Uterus (tissue), 4 donors: ENCODE results near the gene TMEM41B. TPM values are rescaled to one million over a fixed set of nuclear protein-coding genes. Genes with fewer than 3 reads are reported as not detected.
A peak's percentile ranks its signal among the peaks of the same experiment; 100 is the strongest.

Experiments used
- DNase-seq, 2 donors: peaks; one replicate each; pipeline ENCODE4 v3.0.0-alpha.2; 2019 to 2020
- H3K27ac ChIP-seq, 2 donors: fragments of 200-600 bp; sonication (generic); 1 replicate in 1 of 2; 2 replicates in 1 of 2; pipeline ENCODE4 v1.5.1; 2016 to 2018
- H3K27me3 ChIP-seq, 2 donors: fragments of 200-600 bp; sonication (generic); one replicate each; pipeline ENCODE4 v1.5.1; 2018 to 2019; ENCODE audit warnings: control low read depth in 1 of 2
- H3K36me3 ChIP-seq, 2 donors: fragments of 200-600 bp; sonication (generic); one replicate each; pipeline ENCODE4 v1.5.1; 2019; ENCODE audit warnings: control low read depth in 1 of 2
- H3K4me1 ChIP-seq, 2 donors: fragments of 200-600 bp; sonication (generic); one replicate each; pipeline ENCODE4 v1.5.1; 2018 to 2019; ENCODE audit warnings: control low read depth in 1 of 2
- H3K4me3 ChIP-seq, 2 donors: fragments of 200-600 bp; sonication (generic); 1 replicate in 1 of 2; 2 replicates in 1 of 2; pipeline ENCODE4 v1.5.1; 2018 to 2019; ENCODE audit warnings: mild to moderate bottlenecking in 1 of 2
- H3K9me3 ChIP-seq, 2 donors: fragments of 200-600 bp; sonication (generic); one replicate each; pipeline ENCODE4 v1.5.1; 2019; ENCODE audit warnings: control low read depth in 1 of 2
- CTCF ChIP-seq, 4 experiments: fragments of 200-600 bp in 2 of 4; fragments of 450-650 bp in 2 of 4; sonication (generic) in 2 of 4; IDR thresholded peaks; one replicate each; pipeline ENCODE4 v1.5.1; 2016 to 2019; ENCODE audit warnings: antibody characterized with exemption in 4 of 4, mild to moderate bottlenecking in 2 of 4, moderate library complexity in 1 of 4
- POLR2A ChIP-seq, 2 donors: fragments of 450-650 bp; IDR thresholded peaks; one replicate each; pipeline ENCODE4 v1.6.1; 2016; ENCODE audit warnings: antibody characterized with exemption in 2 of 2, mild to moderate bottlenecking in 1 of 2, moderate library complexity in 1 of 2
- intact Hi-C: fragments of 100-400 bp; cut with DNase I; formaldehyde crosslinking; loops from one replicate; pipeline ENCODE4 v1.15.1; 2023; ENCODE audit warnings: low total_unique reads
- total RNA-seq, 4 donors: library from RNA; depleted of rRNA in 3 of 4; stranded (reverse); fragments of >200 nt in 3 of 4; gene quantifications; one replicate each; pipeline versions ENCODE4 v1.1.0 to v1.2.4, GENCODE V29; 2014 to 2023
- donor health status: DM: yes; HTN: yes; CAD: no.

Gene TMEM41B
- total RNA-seq, 4 donors from 2014 or later = 16.5 to 54.8 (median 24.4) TPM

DNA sequence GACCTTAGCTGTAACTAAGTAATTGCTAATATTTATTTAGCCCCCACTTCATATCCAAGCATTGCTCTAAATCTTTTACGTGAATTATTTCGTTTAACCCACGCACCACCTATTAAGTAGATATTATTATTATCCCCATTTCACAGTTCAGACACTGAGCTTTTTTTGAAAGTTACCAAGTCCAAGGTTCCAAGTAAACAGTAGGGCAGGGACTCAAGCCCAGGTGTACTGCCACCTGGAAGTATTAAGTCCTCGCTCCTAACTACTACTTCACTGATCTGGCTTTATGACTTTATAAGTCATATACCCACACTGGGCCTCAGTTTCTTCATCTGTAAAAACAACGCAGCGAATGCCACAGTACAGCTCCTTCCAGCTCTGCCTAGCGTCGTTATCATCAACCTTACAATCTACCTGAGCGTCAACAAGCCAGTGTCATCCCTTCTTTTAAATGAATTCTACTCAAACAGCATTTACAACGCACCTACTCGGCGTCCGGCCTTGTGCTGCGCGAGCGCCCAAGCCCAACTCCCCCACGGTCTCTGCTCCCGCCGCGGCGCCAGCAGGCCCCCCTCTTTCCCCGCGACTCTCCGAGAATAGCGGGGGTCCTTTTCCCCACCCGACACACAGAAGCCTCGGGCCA is 624 bp downstream of the TMEM41B start:
- peaks cover 0 to 12% of the 10 kb centered on the region in 2 donors for H3K4me1 ChIP-seq
- H3K9me3 ChIP-seq = no peaks in the 10 kb centered on the region
- peak in 1 of 2 donors; percentile 25 for DNase-seq
- intact Hi-C loops = no loop called here
- no peaks in the 10 kb centered on the region for H3K36me3 ChIP-seq
- no peak for TF ChIP-seq CTCF (IDR thresholded peaks at IDR 0.05)
- no peak for TF ChIP-seq POLR2A (IDR thresholded peaks at IDR 0.05)
- no peaks in the 10 kb centered on the region for H3K27me3 ChIP-seq
- H3K4me3 ChIP-seq = peak overlapping the region; percentile 94 to 96
- peak overlapping the region; percentile 80 to 81 for H3K27ac ChIP-seq

- DNase-seq = no peak
- intact Hi-C loops = no loop called here
- Histone ChIP-seq H3K27ac (no peak overlapping the region), H3K36me3 (no peaks in the 10 kb centered on the region), H3K27me3 (no peaks in the 10 kb centered on the region), H3K4me3 (no peak overlapping the region), H3K9me3 (no peaks in the 10 kb centered on the region), H3K4me1 (peaks cover 0 to 12% of the 10 kb centered on the region in 2 donors)
- TF ChIP-seq POLR2A (IDR thresholded peaks at IDR 0.05) = no peak
- no peak for TF ChIP-seq CTCF (IDR thresholded peaks at IDR 0.05)
These were observed 3.8 kb downstream of the TMEM41B start for GRCh38 chr11:9310485-9311090.

DNA sequence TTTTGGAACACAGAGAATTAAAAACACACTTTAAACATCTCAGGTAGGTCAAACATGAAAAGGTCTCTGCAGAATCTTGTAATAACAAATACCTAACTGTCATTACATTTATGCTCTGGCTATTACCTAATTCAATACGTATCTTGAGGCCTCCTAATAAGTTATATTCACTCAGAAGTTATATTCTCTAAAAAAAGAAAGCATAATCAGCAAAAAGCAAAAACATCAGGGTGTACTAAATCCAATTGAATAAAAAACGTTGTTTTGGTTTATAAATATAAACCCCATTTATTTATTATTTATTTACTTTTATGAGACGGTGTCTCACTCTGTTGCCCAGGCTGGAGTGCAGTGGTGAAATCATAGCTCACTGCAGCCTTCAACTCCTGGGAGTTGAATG is 10.2 kb downstream of the TMEM41B start:
- no peak overlapping the region for H3K4me3 ChIP-seq
- TF ChIP-seq POLR2A (IDR thresholded peaks at IDR 0.05) = no peak
- no peak for TF ChIP-seq CTCF (IDR thresholded peaks at IDR 0.05)
- intact Hi-C loops = no loop called here
- H3K27me3 ChIP-seq = no peaks in the 10 kb centered on the region
- no peak overlapping the region for H3K27ac ChIP-seq
- H3K9me3 ChIP-seq = no peaks in the 10 kb centered on the region
- no peaks in the 10 kb centered on the region for H3K36me3 ChIP-seq
- no peaks in the 10 kb centered on the region for H3K4me1 ChIP-seq
- no peak for DNase-seq

GRCh38 chr11:9302448-9302847 is 11.9 kb downstream of the TMEM41B start:
- H3K4me1 ChIP-seq = no peaks in the 10 kb centered on the region
- no peak overlapping the region for H3K4me3 ChIP-seq
- no peaks in the 10 kb centered on the region for H3K27me3 ChIP-seq
- no peaks in the 10 kb centered on the region for H3K9me3 ChIP-seq
- TF ChIP-seq CTCF (IDR thresholded peaks at IDR 0.05) (no peak), POLR2A (IDR thresholded peaks at IDR 0.05) (no peak)
- DNase-seq = no peak
- H3K27ac ChIP-seq = no peak overlapping the region
- no peaks in the 10 kb centered on the region for H3K36me3 ChIP-seq
- intact Hi-C loops = no loop called here

DNA sequence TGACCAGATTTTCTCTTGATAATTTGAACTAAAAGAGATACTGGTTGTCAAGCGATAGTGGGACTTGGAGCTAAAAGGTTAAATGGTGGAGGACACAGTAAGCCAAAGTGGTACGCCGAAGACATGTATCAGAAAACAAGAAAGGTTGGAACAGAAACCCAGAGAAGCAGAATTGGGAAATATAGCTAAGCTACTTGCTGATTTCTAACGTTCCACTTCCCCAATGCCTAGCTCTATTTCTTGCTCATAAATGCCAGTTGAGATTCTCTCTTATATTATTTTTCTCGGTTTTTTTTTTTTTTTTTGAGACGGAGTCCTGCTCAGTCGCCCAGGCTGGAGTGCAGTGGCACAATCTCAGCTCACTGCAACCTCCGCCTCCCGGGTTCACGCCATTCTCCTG is 12.7 kb downstream of the TMEM41B start:
- no peaks in the 10 kb centered on the region for H3K27me3 ChIP-seq
- H3K27ac ChIP-seq = no peak overlapping the region
- H3K4me1 ChIP-seq = no peaks in the 10 kb centered on the region
- TF ChIP-seq POLR2A (IDR thresholded peaks at IDR 0.05) = no peak
- TF ChIP-seq CTCF (IDR thresholded peaks at IDR 0.05) = no peak
- no peak for DNase-seq
- no peaks in the 10 kb centered on the region for H3K36me3 ChIP-seq
- no peaks in the 10 kb centered on the region for H3K9me3 ChIP-seq
- no peak overlapping the region for H3K4me3 ChIP-seq
- intact Hi-C loops = no loop called here
